H9 (cell line): ENCODE measurements around the gene PPM1J. TPM values are rescaled to one million over a fixed set of nuclear protein-coding genes. Genes with fewer than 3 reads are reported as not detected.

Source experiments
- DNase-seq: peaks from one replicate; pipeline ENCODE4 v3.0.0-alpha.2; 2017
- H2AFZ ChIP-seq: one replicate; pipeline ENCODE4 v1.6.1; 2013; ENCODE audit warnings: mild to moderate bottlenecking, low read length, control low read depth, moderate library complexity
- H2AK5ac ChIP-seq: 2 replicates; pipeline ENCODE4 v1.6.1; 2013; ENCODE audit warnings: low read length, control low read depth, mixed read lengths; ENCODE audit not compliant: insufficient read length
- H2BK120ac ChIP-seq: one replicate; pipeline ENCODE4 v1.6.1; 2013; ENCODE audit warnings: low read depth, mild to moderate bottlenecking, low read length, control low read depth, inconsistent platforms; ENCODE audit not compliant: poor library complexity, severe bottlenecking
- H2BK12ac ChIP-seq: 2 replicates; pipeline ENCODE4 v1.6.1; 2013; ENCODE audit warnings: low read length, control low read depth, mixed read lengths, low read depth; ENCODE audit not compliant: insufficient read length
- H2BK15ac ChIP-seq: 2 replicates; pipeline ENCODE4 v1.6.1; 2013; ENCODE audit warnings: low read depth, low read length, control low read depth
- H2BK20ac ChIP-seq: one replicate; pipeline ENCODE4 v1.6.1; 2013; ENCODE audit warnings: low read depth, mild to moderate bottlenecking, low read length, control low read depth, inconsistent platforms; ENCODE audit not compliant: poor library complexity, severe bottlenecking
- H2BK5ac ChIP-seq: 2 replicates; pipeline ENCODE4 v1.6.1; 2013; ENCODE audit warnings: low read length, control low read depth, mixed read lengths; ENCODE audit not compliant: insufficient read length
- H3K14ac ChIP-seq: 2 replicates; pipeline ENCODE4 v1.6.1; 2013; ENCODE audit warnings: low read length, control low read depth; ENCODE audit not compliant: insufficient read depth
- H3K18ac ChIP-seq: 2 replicates; pipeline ENCODE4 v1.6.1; 2013; ENCODE audit warnings: low read depth, mild to moderate bottlenecking, mixed read lengths, low read length, control low read depth; ENCODE audit not compliant: insufficient read length
- H3K23ac ChIP-seq: 2 replicates; pipeline ENCODE4 v1.6.1; 2013; ENCODE audit warnings: low read length, control low read depth, mixed read lengths, low read depth; ENCODE audit not compliant: insufficient read length
- H3K23me2 ChIP-seq: 2 replicates; pipeline ENCODE4 v1.6.1; 2013; ENCODE audit warnings: low read depth, mild to moderate bottlenecking, mixed read lengths, low read length, control low read depth; ENCODE audit not compliant: insufficient read length, poor library complexity, severe bottlenecking
- H3K27ac ChIP-seq: 2 replicates; pipeline ENCODE4 v1.5.1; 2013; ENCODE audit warnings: low read length, control low read depth, mixed read lengths, low read depth; ENCODE audit not compliant: insufficient read length
- H3K27me3 ChIP-seq: 2 replicates; pipeline ENCODE4 v1.6.1; 2013; ENCODE audit warnings: low read length, control low read depth, inconsistent platforms; ENCODE audit not compliant: insufficient read depth
- H3K4ac ChIP-seq: 2 replicates; pipeline ENCODE4 v1.6.1; 2013; ENCODE audit warnings: low read depth, mild to moderate bottlenecking, control low read depth, inconsistent platforms, low read length, moderate library complexity
- H3K4me1 ChIP-seq: 2 replicates; pipeline ENCODE4 v1.6.1; 2013; ENCODE audit warnings: low read length, control low read depth, inconsistent platforms; ENCODE audit not compliant: insufficient read depth
- H3K4me2 ChIP-seq: 2 replicates; pipeline ENCODE4 v1.6.1; 2013; ENCODE audit warnings: low read length, control low read depth, mixed read lengths; ENCODE audit not compliant: insufficient read length, insufficient read depth
- H3K56ac ChIP-seq: 2 replicates; pipeline ENCODE4 v1.6.1; 2013; ENCODE audit warnings: low read depth, mild to moderate bottlenecking, mixed read lengths, low read length, control low read depth; ENCODE audit not compliant: insufficient read length
- H3K79me1 ChIP-seq: 2 replicates; pipeline ENCODE4 v1.6.1; 2013; ENCODE audit warnings: low read depth, mild to moderate bottlenecking, moderate library complexity, low read length, control low read depth, inconsistent platforms; ENCODE audit not compliant: insufficient read depth, poor library complexity, severe bottlenecking
- H3K79me2 ChIP-seq: 2 replicates; pipeline ENCODE4 v1.6.1; 2013; ENCODE audit warnings: low read length, control low read depth, inconsistent platforms; ENCODE audit not compliant: insufficient read depth
- H3K9ac ChIP-seq: 2 replicates; pipeline ENCODE4 v1.6.1; 2013; ENCODE audit warnings: low read length, control low read depth, mixed read lengths; ENCODE audit not compliant: insufficient read length; ENCODE audit errors: extremely low read depth
- H3K9me3 ChIP-seq: one replicate; pipeline ENCODE4 v1.6.1; 2013; ENCODE audit warnings: low read depth, low read length, inconsistent platforms; ENCODE audit not compliant: control insufficient read depth
- H3T11ph ChIP-seq: one replicate; pipeline ENCODE4 v1.6.1; 2013; ENCODE audit warnings: mild to moderate bottlenecking, low read length, control low read depth, inconsistent platforms
- H4K20me1 ChIP-seq: one replicate; pipeline ENCODE4 v1.6.1; 2013; ENCODE audit not compliant: control insufficient read depth, insufficient read length, insufficient read depth
- H4K5ac ChIP-seq: 2 replicates; pipeline ENCODE4 v1.6.1; 2013; ENCODE audit warnings: low read depth, mild to moderate bottlenecking, mixed read lengths, low read length, control low read depth; ENCODE audit not compliant: insufficient read length
- H4K8ac ChIP-seq: replicated peaks from 2 replicates; pipeline ENCODE4 v1.6.1; 2013; ENCODE audit warnings: low read length, control low read depth, mixed read lengths, low read depth; ENCODE audit not compliant: insufficient read length
- H4K91ac ChIP-seq: 2 replicates; pipeline ENCODE4 v1.6.1; 2013; ENCODE audit warnings: low read depth, mild to moderate bottlenecking, moderate library complexity, mixed read lengths, low read length, control low read depth; ENCODE audit not compliant: insufficient read length
- H3K27ac Mint-ChIP-seq, 3 experiments: 2 replicates in 2 of 3; 3 replicates in 1 of 3; pipeline ENCODE4 v1.8.0; 2020 to 2021; ENCODE audit warnings: mixed read lengths in 3 of 3, mild to moderate bottlenecking in 1 of 3, moderate library complexity in 1 of 3
- H3K27me3 Mint-ChIP-seq: 2 replicates; pipeline ENCODE4 v1.8.0; 2021; ENCODE audit warnings: low read depth, mild to moderate bottlenecking, moderate library complexity, mixed read lengths
- H3K36me3 Mint-ChIP-seq, 3 experiments: 2 replicates in 2 of 3; 3 replicates in 1 of 3; pipeline ENCODE4 v1.8.0; 2020 to 2021; ENCODE audit warnings: low read depth in 3 of 3, mixed read lengths in 3 of 3; ENCODE audit not compliant: insufficient read depth in 1 of 3
- H3K4me1 Mint-ChIP-seq, 2 experiments: 2 replicates each; pipeline ENCODE4 v1.8.0; 2020; ENCODE audit warnings: mixed read lengths in 2 of 2
- H3K4me3 Mint-ChIP-seq, 2 experiments: 2 replicates in 1 of 2; 3 replicates in 1 of 2; pipeline ENCODE4 v1.8.0; 2020 to 2021; ENCODE audit warnings: mild to moderate bottlenecking in 2 of 2, mixed read lengths in 2 of 2, moderate library complexity in 1 of 2
- H3K9me3 Mint-ChIP-seq, 2 experiments: 2 replicates in 1 of 2; 3 replicates in 1 of 2; pipeline ENCODE4 v1.8.0; 2020; ENCODE audit warnings: mild to moderate bottlenecking in 2 of 2, mixed read lengths in 2 of 2, moderate library complexity in 1 of 2
- CTCF ChIP-seq: fragments of 200-600 bp; sonication (generic); conservative IDR thresholded peaks from 3 replicates; pipeline ENCODE4 v1.8.0; 2021; ENCODE audit warnings: antibody characterized with exemption, mild to moderate bottlenecking
- WGBS: extraction: QIAGEN DNeasy Blood & Tissue Kit; methylation state at CpG from one replicate; pipeline ENCODE4 v1.1.7; 2013; ENCODE audit warnings: missing lambda C conversion rate, low lambda C conversion rate, mixed read lengths; ENCODE audit not compliant: insufficient read length; ENCODE audit errors: extremely low coverage; 5-methylcytosine and 5-hydroxymethylcytosine counted together
- total RNA-seq: library from RNA; stranded (reverse); gene quantifications from 2 replicates; pipeline ENCODE4 v1.2.1, GENCODE V29; 2021

PPM1J gene
- total RNA-seq, 1 experiment from 2014 or later: 12.7 TPM

DNA sequence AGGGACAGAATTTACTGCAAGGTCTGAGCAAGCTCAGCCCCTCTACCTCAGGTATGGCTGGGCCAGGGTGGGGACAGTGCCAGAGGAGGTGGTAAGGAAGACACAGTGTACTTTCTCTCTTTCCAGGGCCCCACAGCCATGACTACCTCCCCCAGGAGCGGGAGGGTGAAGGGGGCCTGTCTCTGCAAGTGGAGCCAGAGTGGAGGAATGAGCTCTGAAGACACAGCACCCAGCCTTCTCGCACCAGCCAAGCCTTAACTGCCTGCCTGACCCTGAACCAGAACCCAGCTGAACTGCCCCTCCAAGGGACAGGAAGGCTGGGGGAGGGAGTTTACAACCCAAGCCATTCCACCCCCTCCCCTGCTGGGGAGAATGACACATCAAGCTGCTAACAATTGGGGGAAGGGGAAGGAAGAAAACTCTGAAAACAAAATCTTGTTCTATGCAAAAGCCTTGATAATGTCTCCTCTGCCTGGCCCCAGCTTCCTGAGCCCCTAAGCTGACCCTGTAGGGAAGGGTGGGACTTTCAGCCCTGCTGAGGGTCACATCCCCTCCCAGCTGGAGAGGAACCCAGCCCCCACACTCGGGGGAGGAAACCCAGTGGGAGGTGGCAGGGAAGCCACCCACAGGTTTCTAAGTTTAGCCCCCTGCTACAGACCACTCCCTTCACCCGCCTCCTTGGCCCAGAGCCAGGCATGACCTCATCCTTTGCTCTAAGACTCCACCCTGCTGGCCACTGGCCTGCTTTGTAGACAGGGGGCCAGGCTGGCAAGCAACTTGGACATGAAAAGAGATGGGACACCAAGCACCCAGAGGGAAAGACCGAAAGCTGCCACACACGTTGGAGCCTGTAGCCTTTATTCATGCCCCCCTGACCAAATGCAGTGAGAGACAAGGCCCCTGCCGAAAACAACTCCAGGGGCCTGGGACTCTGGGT, 14.6 kb downstream of the PPM1J start:
- Histone ChIP-seq H3K23me2 (peaks cover 4% of the 10 kb centered on the region), H3K4me1 (peaks cover 7% of the 10 kb centered on the region; the same call in 1 of the 2 replicates), H3K14ac (no peak overlapping the region), H3K18ac (no peak overlapping the region), H4K8ac (no peak overlapping the region), H3K56ac (no peak overlapping the region), H3K27me3 (peaks cover 7% of the 10 kb centered on the region; the same call in 1 of the 2 replicates), H4K20me1 (peaks cover 4% of the 10 kb centered on the region), H4K91ac (no peak overlapping the region), H2AFZ (no peak overlapping the region), H2BK120ac (no peak overlapping the region), H3K4ac (no peak overlapping the region), H2BK5ac (no peak overlapping the region), H3K9me3 (no peaks in the 10 kb centered on the region), H3K27ac (no peak overlapping the region), H3K4me2 (no peak overlapping the region), H3K9ac (no peak overlapping the region), H2BK20ac (no peak overlapping the region), H2AK5ac (no peak overlapping the region), H3T11ph (no peak overlapping the region), H2BK12ac (no peak overlapping the region), H2BK15ac (no peak overlapping the region), H3K79me1 (no peaks in the 10 kb centered on the region), H3K79me2 (no peaks in the 10 kb centered on the region), H3K23ac (no peak overlapping the region), H4K5ac (no peak overlapping the region)
- Mint-ChIP-seq H3K27ac (peak overlapping the region in 1 of 3 experiments; percentile 79; a peak in 3 of 7 replicates), H3K4me3 (peak overlapping the region in 1 of 2 experiments; percentile 25; a peak in 2 of 5 replicates), H3K36me3 (peaks cover 22 to 69% (median 59%) of the 10 kb centered on the region in 3 experiments; a peak in 6 of 7 replicates), H3K27me3 (peaks cover 47% of the 10 kb centered on the region), H3K9me3 (no peaks in the 10 kb centered on the region), H3K4me1 (peaks cover 69 to 80% of the 10 kb centered on the region in 2 experiments)
- DNase-seq: peak; percentile 86
- WGBS: no CpG with 5 or more reads among the region's 7 CpGs
- TF ChIP-seq CTCF: no peak
